Posterior cingulate gyrus (tissue), 11 donors: ENCODE data around the gene SPATA21.
A peak's percentile ranks its signal among the peaks of the same experiment; 100 is the strongest.
"Not testable (repeated sequence)": the region's sequence is repeated elsewhere in the genome, so short reads cannot be mapped to it uniquely, and the experiment has no call there.

Experiments used
- DNase-seq, 10 donors: peaks; one replicate each; pipeline versions ENCODE4 v3.0.0 to v3.0.0-alpha.2; 2020 to 2021; ENCODE audit warnings: mixed read lengths in 3 of 10
- intact Hi-C: fragments of 100-400 bp; cut with DNase I; formaldehyde crosslinking; loops from one replicate; pipeline ENCODE4 v1.15.1; 2023

The SPATA21 gene

DNA sequence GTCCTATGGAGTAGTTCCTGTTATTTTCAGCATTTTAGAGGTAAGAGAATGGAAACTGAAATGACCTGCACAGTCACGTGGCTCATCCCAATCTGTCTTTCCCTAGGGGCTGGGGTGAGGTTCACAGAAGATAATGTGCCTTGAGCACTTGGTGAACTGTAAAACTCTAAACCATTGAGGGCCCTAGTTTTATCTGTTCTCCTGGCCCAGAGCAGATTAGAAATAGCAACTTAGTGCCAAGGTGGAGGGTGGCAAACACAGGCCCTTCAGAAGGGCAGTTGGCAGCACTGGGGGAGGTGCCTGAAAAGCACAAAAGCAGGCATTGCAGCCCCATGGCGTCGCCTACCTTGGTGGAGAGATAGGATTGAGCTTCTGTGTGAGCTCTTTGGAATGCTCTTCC lies 17.7 kb upstream of the SPATA21 start:
- intact Hi-C loops, DNase-seq: not testable (repeated sequence)

DNA sequence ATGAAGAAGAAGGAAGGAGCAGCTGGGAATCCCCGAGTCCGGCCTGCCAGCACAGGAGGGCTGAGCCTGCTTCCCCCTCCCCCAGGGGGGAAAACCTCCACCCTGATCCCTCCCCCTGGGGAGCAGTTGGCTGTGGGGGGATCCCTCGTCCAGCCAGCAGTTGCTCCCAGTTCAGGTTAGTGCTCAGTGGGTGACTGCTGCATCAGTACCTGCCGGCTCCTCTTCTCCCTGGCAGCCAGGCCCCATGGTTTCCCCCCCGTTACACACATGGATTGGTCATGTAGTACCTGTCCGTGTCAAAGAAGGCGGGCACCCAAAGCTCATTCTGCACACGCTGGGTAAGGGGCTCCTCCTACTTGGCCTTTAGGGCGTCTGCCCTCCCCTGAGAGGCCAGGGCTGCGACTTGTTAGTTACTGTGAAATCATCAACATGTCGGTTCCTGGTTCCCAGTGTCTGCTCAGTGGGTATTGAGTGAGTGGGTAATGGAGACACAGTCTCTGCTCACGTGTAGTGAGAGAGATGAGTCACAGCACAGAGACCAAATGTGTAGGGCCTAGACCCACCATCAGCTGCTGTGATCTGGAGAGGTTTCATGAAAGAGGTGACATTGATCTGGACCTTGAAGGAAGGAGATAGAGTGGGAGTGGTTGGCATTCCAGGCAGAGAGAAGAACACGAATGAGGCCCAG lies 14.8 kb upstream of the SPATA21 start:
- intact Hi-C loops: no loop called here
- peak in 2 of 10 donors; percentile 62 to 69 for DNase-seq

DNA sequence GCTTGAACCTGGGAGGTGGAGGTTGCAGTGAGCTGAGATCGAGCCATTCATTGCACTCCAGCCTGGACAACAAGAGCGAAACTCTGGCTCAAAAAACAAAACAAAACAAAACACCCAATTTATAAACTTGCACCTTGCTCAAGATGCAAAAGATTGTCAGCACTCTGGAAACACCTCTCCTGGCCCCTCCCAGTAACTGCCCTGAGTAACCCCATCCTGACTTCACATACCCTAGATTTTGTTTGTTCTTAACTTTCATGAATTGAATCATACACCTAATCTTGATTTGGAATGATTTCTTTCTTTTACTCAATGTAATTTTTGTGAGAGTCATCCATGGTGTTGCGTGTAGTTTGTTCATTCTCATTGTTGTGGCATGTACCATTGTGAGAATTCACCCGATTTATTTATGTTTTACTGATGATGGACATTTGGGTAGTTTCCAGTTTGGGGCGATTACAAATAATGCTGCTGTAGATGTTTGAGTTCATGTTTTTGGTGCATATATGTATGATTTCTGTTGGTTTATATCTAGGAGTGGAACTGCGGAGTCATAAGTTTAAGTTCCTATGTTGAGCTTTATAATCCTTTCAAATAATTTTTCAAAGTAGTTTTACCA lies 13.7 kb upstream of the SPATA21 start:
- intact Hi-C loops: no loop called here
- DNase-seq: no peak

DNA sequence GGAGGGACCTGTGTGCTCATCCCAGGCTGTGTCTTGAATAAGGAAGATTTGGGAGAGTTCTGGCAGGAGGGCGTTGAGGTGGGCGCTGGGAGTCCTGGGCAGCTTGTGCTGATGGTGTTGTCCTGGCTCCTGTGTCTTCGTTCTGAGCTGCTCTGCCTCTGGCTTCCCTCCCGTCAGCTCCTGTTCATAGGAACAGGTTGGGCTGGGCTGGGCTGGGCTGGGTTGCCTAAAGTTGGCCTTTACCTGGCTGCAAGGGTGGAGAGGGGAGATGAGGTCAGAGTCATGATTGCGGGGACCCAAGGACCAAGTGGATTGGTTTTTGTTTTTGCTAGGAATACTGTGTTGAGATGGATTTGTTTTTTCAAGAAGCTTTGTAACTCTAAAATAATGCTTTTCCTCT lies 12.4 kb upstream of the SPATA21 start:
- peak in 2 of 10 donors; percentile 19 to 32 for DNase-seq
- intact Hi-C loops: no loop called here

DNA sequence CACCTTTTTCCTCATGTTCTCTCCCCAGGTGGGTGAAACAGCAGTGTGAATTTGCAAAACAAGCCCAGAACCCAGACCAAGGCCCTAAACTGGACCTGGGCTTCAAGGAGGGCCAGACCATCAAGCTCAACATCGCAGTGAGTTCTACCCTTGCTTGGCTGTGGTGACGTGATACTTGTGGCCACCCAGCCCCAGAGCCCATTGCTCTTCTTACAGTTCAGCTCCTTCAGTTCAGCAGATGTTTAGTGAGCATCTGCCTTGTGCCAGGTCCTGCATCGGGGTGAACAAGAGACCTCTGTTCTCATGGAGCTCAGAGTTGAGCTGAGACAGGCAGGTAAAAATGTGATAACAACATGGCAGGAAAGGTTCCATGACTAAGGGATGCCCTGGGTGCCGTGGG lies 11.8 kb upstream of the SPATA21 start:
- no peak for DNase-seq
- intact Hi-C loops: no loop called here

- intact Hi-C loops: no loop called here
- DNase-seq: peak in 2 of 10 donors; percentile 33 to 42
Measured at GRCh38 chr1:16447641-16448040, 10.4 kb upstream of the SPATA21 start.

GRCh38 chr1:16446116-16446515 lies 8.9 kb upstream of the SPATA21 start:
- intact Hi-C loops: no loop called here
- DNase-seq: peak in 1 of 10 donors; percentile 14

- peak in 2 of 10 donors; percentile 18 to 32 for DNase-seq
- intact Hi-C loops: no loop called here
Measured at GRCh38 chr1:16445052-16445451, 7.8 kb upstream of the SPATA21 start.

- intact Hi-C loops: no loop called here
- peak in 1 of 10 donors; percentile 64 for DNase-seq
Measured at GRCh38 chr1:16443975-16444770, 6.9 kb upstream of the SPATA21 start.

- intact Hi-C loops: no loop called here
- DNase-seq: no peak
Measured at GRCh38 chr1:16442941-16443340, 5.7 kb upstream of the SPATA21 start.

GRCh38 chr1:16442265-16442664 lies 5.0 kb upstream of the SPATA21 start:
- intact Hi-C loops: no loop called here
- DNase-seq: no peak

DNA sequence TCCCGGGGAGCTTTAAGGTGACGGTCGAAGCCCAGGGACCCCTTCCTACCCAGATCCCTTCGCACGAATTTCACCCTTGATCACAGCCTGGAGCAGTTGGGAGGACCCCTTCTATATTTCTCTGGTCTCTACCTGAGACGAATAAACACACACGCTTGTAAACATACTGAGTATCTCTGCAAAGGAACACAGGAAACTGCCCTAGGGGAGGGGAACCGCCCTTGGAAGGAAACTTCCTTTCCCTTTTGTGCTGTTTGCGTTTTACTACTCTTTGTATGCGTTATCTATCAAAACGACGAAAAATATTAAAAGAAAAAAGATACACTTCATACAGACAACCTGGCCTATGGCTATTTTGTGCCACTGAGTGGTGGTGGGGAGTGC lies 4.0 kb upstream of the SPATA21 start:
- no peak for DNase-seq
- intact Hi-C loops: no loop called here

DNA sequence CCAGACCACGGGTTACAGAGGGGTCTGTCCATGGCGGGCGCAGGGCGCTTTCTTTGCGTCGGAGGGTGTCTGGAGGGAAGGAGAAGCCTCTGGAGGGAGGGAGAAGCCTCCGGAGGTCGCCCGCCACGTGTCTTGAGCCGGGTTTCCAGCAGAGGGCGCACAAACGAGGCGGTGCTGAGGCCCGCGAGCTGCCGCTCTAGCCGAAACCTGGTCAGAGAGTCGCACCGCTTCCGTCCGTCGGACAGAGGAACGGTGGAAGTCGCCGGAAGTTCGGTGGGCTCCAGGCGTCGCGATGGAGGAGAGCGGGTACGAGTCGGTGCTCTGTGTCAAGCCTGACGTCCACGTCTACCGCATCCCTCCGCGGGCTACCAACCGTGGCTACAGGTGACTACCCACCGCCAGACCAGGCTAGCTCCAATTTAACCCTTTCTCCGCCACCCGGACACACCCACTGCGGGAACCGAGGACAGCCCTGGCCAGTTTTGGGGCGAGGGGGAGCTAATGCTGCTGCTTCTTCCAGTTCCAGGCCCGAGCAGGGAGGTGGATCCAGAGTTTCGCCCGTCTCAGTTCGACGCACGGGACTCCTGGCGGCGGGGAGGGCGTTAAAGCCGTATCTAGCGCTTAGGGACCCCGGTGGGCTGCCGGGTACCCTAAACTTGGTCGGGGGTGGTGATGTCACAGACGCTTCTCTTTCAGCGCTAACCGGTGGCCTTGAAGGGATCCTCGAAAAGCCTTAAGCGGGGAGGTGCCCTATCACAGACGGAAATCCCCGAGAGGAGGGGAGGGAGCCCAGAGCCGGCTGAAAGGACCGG lies 3.5 kb upstream of the SPATA21 start, which contains the start of gene NECAP2:
TSS of gene NECAP2 (plus strand) at position 255 of the 812 bp plus-strand sequence. CDS start at position 293, 38 bp downstream.
- intact Hi-C loops: no loop called here
- peak; percentile 88 to 99 (median 94) for DNase-seq

DNA sequence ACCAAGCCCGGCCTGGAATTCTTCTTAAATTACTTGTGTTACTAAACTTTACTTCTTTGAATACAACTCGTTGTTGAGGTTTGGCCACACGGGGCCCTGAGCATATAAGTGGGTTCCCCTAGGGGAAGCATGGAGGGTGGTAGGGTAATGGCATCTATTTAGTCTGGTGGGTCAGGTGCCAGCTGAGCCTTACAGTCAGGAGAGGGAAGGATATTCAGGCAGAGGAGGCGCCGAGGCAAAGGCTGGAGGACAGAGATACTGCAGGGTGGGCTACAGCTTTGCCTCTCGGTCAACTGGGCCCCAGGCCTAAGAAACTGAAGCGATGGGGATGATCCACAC lies 2.9 kb upstream of the SPATA21 start:
- no peak for DNase-seq
- intact Hi-C loops: no loop called here

DNA sequence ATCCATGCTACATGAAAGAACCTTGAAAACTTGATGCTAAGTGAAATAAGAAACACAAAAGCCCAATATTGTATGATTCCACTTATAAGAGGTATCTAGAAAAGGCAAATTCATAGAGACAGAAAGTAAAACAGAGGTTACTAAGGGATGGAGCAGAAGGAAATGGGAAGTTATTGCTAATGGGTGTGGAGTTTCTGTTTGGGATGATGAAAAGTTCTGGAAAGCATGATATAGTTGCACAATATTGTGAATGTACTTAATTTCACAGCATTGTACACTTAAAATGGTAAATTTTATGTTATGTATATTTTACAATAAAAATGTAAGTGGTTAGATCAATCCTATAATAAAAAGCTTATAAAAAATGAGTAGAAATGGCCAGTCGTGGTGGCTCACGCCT lies 1.7 kb upstream of the SPATA21 start:
- intact Hi-C loops: loop anchor here (5.0 kb wide), 1 partner anchor 362 kb away; no protein-coding TSS in a partner anchor
- no peak for DNase-seq

DNA sequence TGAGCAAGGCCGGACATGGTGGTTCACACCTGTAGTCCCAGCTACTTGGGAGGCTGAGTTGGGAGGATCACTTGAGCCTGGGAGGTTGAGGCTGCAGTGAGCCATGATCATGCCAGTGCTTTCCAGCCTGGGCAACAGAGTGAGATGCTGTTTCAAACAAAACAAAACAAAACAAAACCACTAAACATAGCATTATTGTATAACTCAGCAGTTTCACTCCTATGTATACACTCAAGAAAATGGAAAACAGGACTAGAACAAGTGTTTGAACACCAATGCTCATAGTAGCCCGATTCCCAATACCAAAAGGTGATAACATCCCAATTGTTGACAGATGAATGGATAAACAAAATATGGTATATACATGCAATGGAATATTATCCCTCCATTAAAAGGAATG lies 1.3 kb upstream of the SPATA21 start:
- intact Hi-C loops: loop anchor here (5.0 kb wide), 1 partner anchor 361 kb away; no protein-coding TSS in a partner anchor
- no peak for DNase-seq

GRCh38 chr1:16434501-16434900 lies 2.7 kb downstream of the SPATA21 start:
- DNase-seq: no peak
- intact Hi-C loops: no loop called here

GRCh38 chr1:16434007-16434406 lies 3.2 kb downstream of the SPATA21 start:
- DNase-seq: no peak
- intact Hi-C loops: no loop called here

- DNase-seq: no peak
Measured at GRCh38 chr1:16433030-16433429, 4.2 kb downstream of the SPATA21 start.

GRCh38 chr1:16430606-16431005 lies 6.6 kb downstream of the SPATA21 start:
- DNase-seq: no peak
- intact Hi-C loops: no loop called here

More at GRCh38 chr1:16433030-16433429, 4.2 kb downstream of the SPATA21 start:
- intact Hi-C loops: no loop called here
